Astrocyte (in vitro differentiated cells and primary cell): ENCODE results near the gene FAM107B. TPM values are rescaled to one million over a fixed set of nuclear protein-coding genes. Genes with fewer than 3 reads are reported as not detected.

Experiments used
- DNase-seq: peaks from one replicate; pipeline ENCODE4 v3.0.0-alpha.2; 2010; ENCODE audit warnings: low read depth
- FAIRE-seq: peaks from 2 replicates; lab custom pipeline; 2011; peaks lifted over from hg19 to GRCh38; lab: Jason Lieb, UNC
- H2AFZ ChIP-seq: 2 replicates; pipeline ENCODE4 v1.6.0; 2012; ENCODE audit warnings: low read depth, low read length, inconsistent platforms
- H3K27ac ChIP-seq: 2 replicates; pipeline ENCODE4 v1.5.1; 2011; ENCODE audit warnings: low read depth, low read length, inconsistent platforms
- H3K27me3 ChIP-seq: 2 replicates; pipeline ENCODE4 v1.6.0; 2011; ENCODE audit warnings: low read length, inconsistent platforms; ENCODE audit not compliant: insufficient read depth
- H3K36me3 ChIP-seq: 2 replicates; pipeline ENCODE4 v1.5.1; 2011; ENCODE audit warnings: low read length, inconsistent platforms; ENCODE audit not compliant: insufficient read depth
- H3K4me1 ChIP-seq: 2 replicates; pipeline ENCODE4 v1.5.1; 2011; ENCODE audit warnings: low read length, inconsistent platforms; ENCODE audit not compliant: insufficient read depth
- H3K4me2 ChIP-seq: 2 replicates; pipeline ENCODE4 v1.6.0; 2012; ENCODE audit warnings: low read length, inconsistent platforms
- H3K4me3 ChIP-seq: 2 replicates; pipeline ENCODE4 v1.5.1; 2011; ENCODE audit warnings: low read depth, mild to moderate bottlenecking, low read length, inconsistent platforms; ENCODE audit not compliant: insufficient read depth
- H3K79me2 ChIP-seq: 2 replicates; pipeline ENCODE4 v1.6.0; 2012; ENCODE audit warnings: mild to moderate bottlenecking, low read length, inconsistent platforms; ENCODE audit not compliant: insufficient read depth
- H3K9ac ChIP-seq: 2 replicates; pipeline ENCODE4 v1.6.0; 2012; ENCODE audit warnings: mild to moderate bottlenecking, low read length, inconsistent platforms
- H3K9me3 ChIP-seq: 2 replicates; pipeline ENCODE4 v1.5.1; 2012; ENCODE audit warnings: low read depth, mild to moderate bottlenecking, low read length, inconsistent platforms; ENCODE audit not compliant: insufficient read depth
- H4K20me1 ChIP-seq: 2 replicates; pipeline ENCODE4 v1.6.0; 2012; ENCODE audit warnings: low read length, inconsistent platforms; ENCODE audit not compliant: insufficient read depth
- H3K27ac Mint-ChIP-seq: one replicate; pipeline ENCODE4 v1.8.0; 2021; ENCODE audit warnings: mild to moderate bottlenecking, mixed read lengths; ENCODE audit not compliant: unreplicated experiment
- H3K27me3 Mint-ChIP-seq: one replicate; pipeline ENCODE4 v1.8.0; 2021; ENCODE audit warnings: low read depth, mixed read lengths; ENCODE audit not compliant: unreplicated experiment
- H3K36me3 Mint-ChIP-seq: one replicate; pipeline ENCODE4 v1.8.0; 2021; ENCODE audit warnings: low read depth, mixed read lengths; ENCODE audit not compliant: unreplicated experiment
- H3K4me1 Mint-ChIP-seq: one replicate; pipeline ENCODE4 v1.8.0; 2021; ENCODE audit warnings: low read depth, mixed read lengths; ENCODE audit not compliant: unreplicated experiment
- H3K4me3 Mint-ChIP-seq: one replicate; pipeline ENCODE4 v1.8.0; 2021; ENCODE audit warnings: mild to moderate bottlenecking, moderate library complexity, mixed read lengths; ENCODE audit not compliant: unreplicated experiment
- H3K9me3 Mint-ChIP-seq: one replicate; pipeline ENCODE4 v1.8.0; 2021; ENCODE audit warnings: mild to moderate bottlenecking, mixed read lengths; ENCODE audit not compliant: unreplicated experiment
- EZH2 ChIP-seq: IDR thresholded peaks from 2 replicates; pipeline ENCODE4 v1.6.1; 2012; ENCODE audit warnings: mild to moderate bottlenecking, low read length, inconsistent platforms; ENCODE audit not compliant: insufficient read depth
- total RNA-seq: library from RNA; stranded (reverse); gene quantifications from 2 replicates; pipeline ENCODE4 v1.2.1, GENCODE V29; 2021
- TF ChIP-seq, protein P1 (sequence below): IDR thresholded peaks from 2 replicates; pipeline ENCODE4 v1.5.1; 2011; ENCODE audit warnings: low read depth, mild to moderate bottlenecking, inconsistent platforms, low read length, moderate library complexity; ENCODE audit not compliant: insufficient read depth

FAM107B gene
- total RNA-seq, 1 donor from 2014 or later: 36.0 TPM

- Histone ChIP-seq H2AFZ (no peak overlapping the region), H3K9me3 (no peaks in the 10 kb centered on the region), H3K36me3 (no peaks in the 10 kb centered on the region), H3K27ac (no peak overlapping the region), H3K27me3 (no peaks in the 10 kb centered on the region), H3K4me3 (no peak overlapping the region), H3K9ac (no peak overlapping the region), H3K79me2 (no peaks in the 10 kb centered on the region), H4K20me1 (no peaks in the 10 kb centered on the region), H3K4me1 (peaks cover 5% of the 10 kb centered on the region), H3K4me2 (no peak overlapping the region)
- Mint-ChIP-seq H3K4me3 (no peak overlapping the region), H3K4me1 (peaks cover 4% of the 10 kb centered on the region), H3K36me3 (no peaks in the 10 kb centered on the region), H3K9me3 (no peaks in the 10 kb centered on the region), H3K27me3 (peaks cover 2% of the 10 kb centered on the region), H3K27ac (no peak overlapping the region)
- FAIRE-seq (no peak), DNase-seq (peak; percentile 49)
- TF ChIP-seq EZH2: no peak
- TF ChIP-seq, protein P1, sequence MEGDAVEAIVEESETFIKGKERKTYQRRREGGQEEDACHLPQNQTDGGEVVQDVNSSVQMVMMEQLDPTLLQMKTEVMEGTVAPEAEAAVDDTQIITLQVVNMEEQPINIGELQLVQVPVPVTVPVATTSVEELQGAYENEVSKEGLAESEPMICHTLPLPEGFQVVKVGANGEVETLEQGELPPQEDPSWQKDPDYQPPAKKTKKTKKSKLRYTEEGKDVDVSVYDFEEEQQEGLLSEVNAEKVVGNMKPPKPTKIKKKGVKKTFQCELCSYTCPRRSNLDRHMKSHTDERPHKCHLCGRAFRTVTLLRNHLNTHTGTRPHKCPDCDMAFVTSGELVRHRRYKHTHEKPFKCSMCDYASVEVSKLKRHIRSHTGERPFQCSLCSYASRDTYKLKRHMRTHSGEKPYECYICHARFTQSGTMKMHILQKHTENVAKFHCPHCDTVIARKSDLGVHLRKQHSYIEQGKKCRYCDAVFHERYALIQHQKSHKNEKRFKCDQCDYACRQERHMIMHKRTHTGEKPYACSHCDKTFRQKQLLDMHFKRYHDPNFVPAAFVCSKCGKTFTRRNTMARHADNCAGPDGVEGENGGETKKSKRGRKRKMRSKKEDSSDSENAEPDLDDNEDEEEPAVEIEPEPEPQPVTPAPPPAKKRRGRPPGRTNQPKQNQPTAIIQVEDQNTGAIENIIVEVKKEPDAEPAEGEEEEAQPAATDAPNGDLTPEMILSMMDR: no peak
Observed at GRCh38 chr10:14815681-14816080, 41.0 kb upstream of the FAM107B start.

DNA sequence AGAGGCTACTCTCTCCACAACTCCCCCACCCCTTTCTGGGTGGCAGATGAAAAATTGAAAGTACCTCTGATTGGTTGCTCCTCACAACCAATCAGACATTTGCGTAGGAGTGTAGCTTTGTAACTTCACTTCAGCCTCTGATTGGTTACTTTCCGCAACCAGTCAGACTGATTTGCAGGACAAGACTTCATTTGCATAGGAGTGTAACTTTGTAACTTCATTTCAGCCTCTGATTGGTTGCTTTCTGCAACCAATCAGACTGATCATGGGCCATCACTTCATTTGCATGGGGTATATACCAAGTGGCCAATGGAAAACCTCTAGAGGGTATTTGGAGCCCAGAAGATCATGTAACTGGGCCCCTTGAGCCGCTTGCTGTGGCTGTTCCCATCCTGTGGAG is 37.6 kb upstream of the FAM107B start:
- Histone ChIP-seq H3K4me1 (no peaks in the 10 kb centered on the region), H4K20me1 (no peaks in the 10 kb centered on the region), H3K9ac (no peak overlapping the region), H3K27me3 (no peaks in the 10 kb centered on the region), H3K79me2 (no peaks in the 10 kb centered on the region), H3K4me2 (no peak overlapping the region), H3K27ac (no peak overlapping the region), H2AFZ (no peak overlapping the region), H3K4me3 (no peak overlapping the region), H3K36me3 (no peaks in the 10 kb centered on the region), H3K9me3 (no peaks in the 10 kb centered on the region)
- FAIRE-seq (no peak), DNase-seq (no peak)
- H3K27ac Mint-ChIP-seq: no peak overlapping the region
- peaks cover 2% of the 10 kb centered on the region for H3K36me3 Mint-ChIP-seq
- H3K9me3 Mint-ChIP-seq: no peaks in the 10 kb centered on the region
- H3K4me1 Mint-ChIP-seq: no peaks in the 10 kb centered on the region
- H3K27me3 Mint-ChIP-seq: peaks cover 2% of the 10 kb centered on the region
- H3K4me3 Mint-ChIP-seq: no peak overlapping the region
- no peak for TF ChIP-seq EZH2
- TF ChIP-seq, protein P1: no peak

GRCh38 chr10:14810969-14811953 is 36.6 kb upstream of the FAM107B start:
- Histone ChIP-seq H3K4me3 (no peak overlapping the region), H3K9ac (no peak overlapping the region), H4K20me1 (no peaks in the 10 kb centered on the region), H3K4me2 (no peak overlapping the region), H3K27ac (no peak overlapping the region), H3K9me3 (no peaks in the 10 kb centered on the region), H3K27me3 (no peaks in the 10 kb centered on the region), H2AFZ (no peak overlapping the region), H3K79me2 (no peaks in the 10 kb centered on the region), H3K36me3 (no peaks in the 10 kb centered on the region), H3K4me1 (no peaks in the 10 kb centered on the region)
- Mint-ChIP-seq H3K4me3 (no peak overlapping the region), H3K36me3 (peaks cover 2% of the 10 kb centered on the region), H3K9me3 (no peaks in the 10 kb centered on the region), H3K4me1 (no peaks in the 10 kb centered on the region), H3K27me3 (peaks cover 2% of the 10 kb centered on the region), H3K27ac (no peak overlapping the region)
- FAIRE-seq (no peak), DNase-seq (no peak)
- TF ChIP-seq EZH2: no peak
